GM10248 (cell line): ENCODE measurements around the gene CDK5R1.

Experiments used
- CTCF ChIA-PET: fragments of 300-600 bp; sonication (Branson Sonifier 250); formaldehyde crosslinking; extraction: SDS; loops from one replicate; lab custom pipeline; 2021; ENCODE audit warnings: antibody characterized with exemption; lab: Yijun Ruan, JAX
- POLR2A ChIA-PET: fragments of 350-650 bp; sonication (Branson Sonifier 250); formaldehyde crosslinking; extraction: SDS; loops from one replicate; lab custom pipeline; 2020; ENCODE audit warnings: antibody characterized with exemption; lab: Yijun Ruan, JAX
- DNase-seq: peaks from one replicate; pipeline ENCODE4 v3.0.0; 2012; ENCODE audit errors: extremely low spot score
- TF ChIP-seq, protein P1 (sequence below): IDR thresholded peaks from 2 replicates; pipeline ENCODE4 v1.5.1; 2012; ENCODE audit warnings: mild to moderate bottlenecking, low read depth; ENCODE audit errors: extremely low read depth, missing control alignments, control extremely low read depth

Gene CDK5R1

DNA sequence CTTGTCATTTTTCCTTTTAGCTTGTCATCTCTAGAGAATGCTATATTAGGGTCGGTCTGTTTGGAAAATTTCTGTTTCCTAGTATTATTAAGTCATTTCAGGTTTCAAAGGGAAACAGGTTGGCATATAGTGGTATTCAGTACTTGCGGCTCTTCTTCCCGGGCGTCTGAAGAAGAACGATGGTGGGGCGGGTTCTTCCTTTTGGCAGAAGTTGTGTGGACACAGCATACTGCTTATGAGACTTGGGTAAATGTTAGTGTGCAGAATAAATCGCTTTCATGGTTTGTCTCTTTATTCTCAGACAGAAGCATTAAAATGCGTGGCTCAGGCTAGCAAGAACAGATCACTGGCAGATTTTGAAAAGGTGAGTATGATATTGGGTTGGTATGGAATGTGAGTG lies 9.6 kb upstream of the CDK5R1 start:
- TF ChIP-seq, protein P1, sequence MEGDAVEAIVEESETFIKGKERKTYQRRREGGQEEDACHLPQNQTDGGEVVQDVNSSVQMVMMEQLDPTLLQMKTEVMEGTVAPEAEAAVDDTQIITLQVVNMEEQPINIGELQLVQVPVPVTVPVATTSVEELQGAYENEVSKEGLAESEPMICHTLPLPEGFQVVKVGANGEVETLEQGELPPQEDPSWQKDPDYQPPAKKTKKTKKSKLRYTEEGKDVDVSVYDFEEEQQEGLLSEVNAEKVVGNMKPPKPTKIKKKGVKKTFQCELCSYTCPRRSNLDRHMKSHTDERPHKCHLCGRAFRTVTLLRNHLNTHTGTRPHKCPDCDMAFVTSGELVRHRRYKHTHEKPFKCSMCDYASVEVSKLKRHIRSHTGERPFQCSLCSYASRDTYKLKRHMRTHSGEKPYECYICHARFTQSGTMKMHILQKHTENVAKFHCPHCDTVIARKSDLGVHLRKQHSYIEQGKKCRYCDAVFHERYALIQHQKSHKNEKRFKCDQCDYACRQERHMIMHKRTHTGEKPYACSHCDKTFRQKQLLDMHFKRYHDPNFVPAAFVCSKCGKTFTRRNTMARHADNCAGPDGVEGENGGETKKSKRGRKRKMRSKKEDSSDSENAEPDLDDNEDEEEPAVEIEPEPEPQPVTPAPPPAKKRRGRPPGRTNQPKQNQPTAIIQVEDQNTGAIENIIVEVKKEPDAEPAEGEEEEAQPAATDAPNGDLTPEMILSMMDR = no peak
- CTCF ChIA-PET = interaction anchor here (1.2 to 2.3 kb wide), 5 partner anchors 9 to 306 kb away, joined by 3 to 15 read pairs (median 3); partner anchors contain the start of gene PSMD11
- DNase-seq = no peak
- POLR2A ChIA-PET = no interaction called here

DNA sequence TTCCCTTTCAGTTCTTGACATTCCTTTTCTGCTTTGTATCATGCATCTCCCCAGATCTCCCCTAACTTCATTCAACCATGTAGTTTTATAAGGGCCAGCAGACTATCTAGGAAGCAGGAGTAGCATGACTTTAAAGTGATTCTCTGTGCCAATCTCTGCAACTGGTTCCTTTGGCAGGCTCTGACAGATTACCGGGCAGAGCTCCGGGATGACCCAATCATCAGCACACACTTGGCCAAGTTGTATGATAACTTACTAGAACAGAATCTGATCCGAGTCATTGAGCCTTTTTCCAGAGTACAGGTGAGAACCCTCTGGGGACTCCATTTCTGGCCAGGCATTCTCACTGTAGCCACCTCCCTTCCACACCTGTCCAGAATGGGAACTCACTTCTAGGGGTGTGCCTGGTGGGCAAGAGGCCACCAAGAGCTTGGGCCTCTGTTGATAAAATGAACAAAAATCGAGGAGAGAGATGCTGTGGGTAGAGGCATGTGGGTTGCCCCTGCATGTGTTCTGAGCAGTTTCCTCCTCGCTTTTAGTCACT lies 7.6 kb upstream of the CDK5R1 start:
- TF ChIP-seq, protein P1 = no peak
- no peak for DNase-seq
- POLR2A ChIA-PET = no interaction called here
- CTCF ChIA-PET = interaction anchor here (0.8 to 15.0 kb wide), 2 partner anchors 10 to 13 kb away, joined by 3 to 177 read pairs; no protein-coding TSS in a partner anchor

DNA sequence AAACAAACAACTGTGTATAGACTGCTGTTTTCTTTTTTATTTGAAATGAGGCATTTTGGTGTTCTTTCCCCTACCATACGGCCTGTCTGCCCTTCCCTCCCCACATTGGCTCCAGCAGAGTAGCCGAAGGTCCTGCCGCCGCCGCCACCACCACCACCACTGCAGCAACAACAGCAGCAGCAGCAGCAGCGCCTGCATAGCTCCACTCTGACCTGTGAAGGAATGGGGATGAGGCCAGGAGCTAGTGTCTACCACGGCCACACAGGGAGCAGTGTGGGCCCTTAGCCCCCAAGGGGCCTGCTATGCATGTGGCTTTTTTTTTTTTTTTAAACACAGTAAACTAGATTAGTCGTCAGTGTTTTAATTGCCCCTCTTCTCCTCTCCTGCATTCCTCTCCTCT lies 5.6 kb upstream of the CDK5R1 start:
- ChIA-PET POLR2A (no interaction called here), CTCF (interaction anchor here (1.0 to 15.0 kb wide), 4 partner anchors 15 to 396 kb away, joined by 3 to 177 read pairs (median 36); partner anchors contain the start of gene MYO1D)
- DNase-seq = no peak
- TF ChIP-seq, protein P1 = no peak

DNA sequence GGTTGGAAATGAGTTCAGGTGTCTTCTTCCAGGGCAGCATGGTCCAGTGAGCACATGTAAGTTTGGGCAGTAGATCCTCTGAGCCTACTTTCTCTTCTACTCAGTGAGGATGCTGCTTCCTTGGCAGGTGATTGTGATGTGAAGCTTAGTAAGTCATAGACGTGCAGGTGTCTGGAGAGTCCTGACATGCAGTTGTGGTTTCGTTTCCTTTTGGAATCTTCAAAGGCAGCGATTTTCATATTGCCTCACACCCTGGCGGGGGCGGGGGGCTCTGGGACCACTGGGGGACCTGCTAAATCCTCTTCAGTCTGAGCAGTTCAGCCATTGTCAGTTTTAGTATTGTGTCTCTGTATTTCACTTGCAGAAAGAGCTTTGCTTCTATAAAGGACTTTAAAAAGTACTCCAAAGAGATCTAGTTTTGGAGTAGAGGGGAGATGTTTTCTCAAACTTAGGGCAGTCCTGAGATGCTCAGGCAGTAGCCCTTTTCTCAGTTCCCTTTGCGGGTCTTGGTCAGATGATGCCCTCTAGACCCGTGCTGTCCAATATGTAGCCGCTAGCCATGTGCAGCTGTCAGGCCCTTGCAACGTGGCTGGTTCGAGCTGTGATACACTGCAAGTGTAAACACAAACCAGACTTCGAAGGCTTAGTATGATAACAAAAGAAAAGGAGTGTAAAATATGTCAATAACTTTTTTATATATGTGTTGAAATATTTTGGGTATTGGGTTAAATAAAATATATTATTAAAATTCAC lies 4.0 kb upstream of the CDK5R1 start:
- DNase-seq = no peak
- TF ChIP-seq, protein P1 = no peak
- ChIA-PET POLR2A (interaction anchor here (1.0 kb wide), 1 partner anchor 42 kb away, joined by 3 read pairs; no protein-coding TSS in a partner anchor), CTCF (interaction anchor here (0.7 to 15.0 kb wide), 27 partner anchors 8 to 454 kb away, joined by 3 to 177 read pairs (median 5); partner anchors contain the start of genes MYO1D and PSMD11)

DNA sequence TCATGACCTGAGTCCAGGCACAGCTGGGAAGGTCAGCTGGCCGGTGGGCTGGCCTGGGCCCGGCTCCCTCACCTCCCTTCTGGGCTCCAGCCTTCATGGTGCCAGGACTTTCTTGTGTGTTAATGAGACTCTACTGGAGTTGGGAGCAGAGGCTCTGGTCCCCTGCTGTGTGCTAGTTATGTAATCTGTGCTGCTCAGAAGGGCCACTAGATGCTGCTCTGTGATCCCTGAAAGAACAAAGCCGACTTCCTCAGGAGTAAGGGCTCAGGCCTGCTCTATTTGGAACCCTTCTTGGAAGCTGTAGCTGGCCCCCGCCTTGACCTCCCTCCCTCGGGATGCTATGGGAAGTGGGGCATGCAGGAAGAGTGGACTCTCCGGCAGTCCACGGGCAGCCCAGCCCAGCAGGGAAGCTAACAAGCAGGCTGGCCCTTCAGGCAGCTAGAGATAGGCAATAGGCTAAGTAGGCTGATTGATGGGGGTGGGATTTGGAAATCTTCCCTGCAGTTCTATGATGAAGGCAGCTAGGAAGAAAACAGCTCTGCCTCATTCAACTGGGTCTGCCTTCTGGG lies 3.3 kb upstream of the CDK5R1 start:
- peak; percentile 77 for DNase-seq
- TF ChIP-seq, protein P1 = peak; percentile 91
- ChIA-PET POLR2A (interaction anchor here (0.5 to 0.7 kb wide), 2 partner anchors 41 to 345 kb away, joined by 3 read pairs; no protein-coding TSS in a partner anchor), CTCF (interaction anchor here (0.7 to 15.0 kb wide), 52 partner anchors 8 to 454 kb away, joined by 3 to 177 read pairs (median 4); partner anchors contain the start of genes MYO1D, PSMD11 and TMEM98)

DNA sequence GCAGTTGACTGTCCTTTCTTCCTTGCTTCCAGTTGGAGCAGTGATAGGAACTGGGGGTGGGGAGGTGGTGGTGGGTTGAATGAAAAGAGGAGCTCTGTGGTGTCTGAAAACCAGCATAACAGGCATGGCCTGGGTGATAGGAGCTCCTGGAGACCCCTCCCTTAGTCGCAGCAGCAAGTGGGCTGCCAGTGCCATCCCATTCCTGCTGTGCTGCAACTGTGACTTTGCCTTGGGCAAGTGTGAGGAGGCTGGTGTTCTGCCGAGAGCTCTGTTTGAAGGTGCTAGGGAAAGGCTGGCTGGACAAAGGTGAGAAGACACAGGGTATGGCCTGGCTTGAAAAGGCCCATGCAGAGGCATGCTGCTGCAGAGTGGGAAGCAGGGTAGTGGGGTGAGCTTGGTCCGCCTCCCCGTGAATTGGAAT lies 2.7 kb upstream of the CDK5R1 start:
- DNase-seq = no peak
- POLR2A ChIA-PET = interaction anchor here (0.7 kb wide), 1 partner anchor 344 kb away, joined by 3 read pairs; no protein-coding TSS in a partner anchor

More for the DNA sequence above, 2.7 kb upstream of the CDK5R1 start:
- TF ChIP-seq, protein P1 = no peak
- CTCF ChIA-PET = interaction anchor here (0.7 to 15.0 kb wide), 50 partner anchors 8 to 453 kb away, joined by 3 to 177 read pairs (median 4); partner anchors contain the start of genes MYO1D, PSMD11 and TMEM98
